ENCODE results near the gene CKB. TPM values are rescaled to one million over a fixed set of nuclear protein-coding genes. Genes with fewer than 3 reads are reported as not detected.

The CKB gene
- total and polyA plus RNA-seq, 10 donors, result 8.0 to 28.4 (median 16.1) TPM

DNA sequence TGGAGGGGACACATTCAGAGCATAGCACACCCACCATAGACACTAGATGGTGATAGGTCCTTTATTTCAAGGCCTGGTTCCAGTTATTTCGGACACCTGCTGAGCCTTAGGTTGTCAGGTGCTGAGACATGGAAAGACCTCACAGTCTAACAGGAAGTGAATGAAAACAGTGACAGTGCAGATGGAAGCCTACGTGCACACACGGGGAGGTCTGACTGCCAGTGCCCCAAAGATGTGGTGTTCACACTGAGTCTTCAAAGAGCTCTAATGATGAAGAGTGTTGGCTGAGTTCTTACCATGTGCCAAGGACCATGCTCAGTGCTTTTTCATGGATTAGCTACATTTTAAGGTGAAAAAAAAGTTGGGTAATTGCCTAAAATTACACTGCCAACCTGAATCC is 46.6 kb downstream of the CKB start:
- Histone ChIP-seq H3K4me1 (peaks cover 0 to 22% (median 11%) of the 10 kb centered on the region in 6 donors), H3K4me3 (no peak overlapping the region), H3K36me3 (peaks cover 0 to 100% (median 70%) of the 10 kb centered on the region in 6 donors), H3K27me3 (replicated peaks in 1 of 7) (no peaks in the 10 kb centered on the region), H3K9me3 (no peaks in the 10 kb centered on the region), H3K27ac (no peak overlapping the region)
- no peak for DNase-seq
- TF ChIP-seq POLR2A (IDR thresholded peaks at IDR 0.05) (no peak), POLR2AphosphoS5 (IDR thresholded peaks at IDR 0.05) (no peak)
- TF ChIP-seq, protein P1, sequence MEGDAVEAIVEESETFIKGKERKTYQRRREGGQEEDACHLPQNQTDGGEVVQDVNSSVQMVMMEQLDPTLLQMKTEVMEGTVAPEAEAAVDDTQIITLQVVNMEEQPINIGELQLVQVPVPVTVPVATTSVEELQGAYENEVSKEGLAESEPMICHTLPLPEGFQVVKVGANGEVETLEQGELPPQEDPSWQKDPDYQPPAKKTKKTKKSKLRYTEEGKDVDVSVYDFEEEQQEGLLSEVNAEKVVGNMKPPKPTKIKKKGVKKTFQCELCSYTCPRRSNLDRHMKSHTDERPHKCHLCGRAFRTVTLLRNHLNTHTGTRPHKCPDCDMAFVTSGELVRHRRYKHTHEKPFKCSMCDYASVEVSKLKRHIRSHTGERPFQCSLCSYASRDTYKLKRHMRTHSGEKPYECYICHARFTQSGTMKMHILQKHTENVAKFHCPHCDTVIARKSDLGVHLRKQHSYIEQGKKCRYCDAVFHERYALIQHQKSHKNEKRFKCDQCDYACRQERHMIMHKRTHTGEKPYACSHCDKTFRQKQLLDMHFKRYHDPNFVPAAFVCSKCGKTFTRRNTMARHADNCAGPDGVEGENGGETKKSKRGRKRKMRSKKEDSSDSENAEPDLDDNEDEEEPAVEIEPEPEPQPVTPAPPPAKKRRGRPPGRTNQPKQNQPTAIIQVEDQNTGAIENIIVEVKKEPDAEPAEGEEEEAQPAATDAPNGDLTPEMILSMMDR (IDR thresholded peaks at IDR 0.05 in 8 of 11, conservative IDR thresholded peaks at IDR 0.05 in 3 of 11), result no peak
- WGBS, 5 donors, result 86 to 94% (median 90%) methylated on average over 3 of the region's 3 CpGs
- intact Hi-C loops (cut with DNase I; ENCODE audit: low total_unique reads), result loop anchor here (10.0 kb wide), 1 partner anchor 81 kb away; no protein-coding TSS in a partner anchor

DNA sequence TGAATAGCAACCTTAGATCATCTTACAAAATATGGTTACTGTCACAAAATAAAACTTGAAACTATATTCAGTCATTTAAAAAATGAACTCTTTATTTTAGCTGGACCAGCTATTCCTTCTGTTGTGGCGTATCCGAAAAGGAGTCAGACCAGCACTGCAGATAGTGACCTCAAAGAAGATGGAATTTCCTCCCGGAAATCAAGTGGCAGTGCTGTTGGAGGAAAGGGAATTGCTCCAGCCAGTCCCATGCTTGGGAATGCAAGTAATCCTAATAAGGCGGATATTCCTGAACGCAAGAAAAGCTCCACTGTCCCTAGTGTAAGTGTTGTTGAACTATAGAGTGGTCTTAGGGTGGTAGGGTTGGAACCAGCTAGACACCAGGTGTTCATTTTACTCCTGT is 47.7 kb downstream of the CKB start:
- Histone ChIP-seq H3K27me3 (replicated peaks in 1 of 7) (no peaks in the 10 kb centered on the region), H3K4me3 (no peak overlapping the region), H3K36me3 (peaks cover 0 to 100% (median 69%) of the 10 kb centered on the region in 6 donors), H3K9me3 (no peaks in the 10 kb centered on the region), H3K4me1 (peaks cover 0 to 10% (median under 1%) of the 10 kb centered on the region in 6 donors), H3K27ac (no peak overlapping the region)
- no peak for DNase-seq
- TF ChIP-seq POLR2A (IDR thresholded peaks at IDR 0.05) (no peak), POLR2AphosphoS5 (IDR thresholded peaks at IDR 0.05) (no peak)
- TF ChIP-seq, protein P1 (IDR thresholded peaks at IDR 0.05 in 8 of 11, conservative IDR thresholded peaks at IDR 0.05 in 3 of 11), result no peak
- 73 to 96% (median 88%) methylated on average over 5 of the region's 5 CpGs for WGBS, 5 donors
- intact Hi-C loops (cut with DNase I; ENCODE audit: low total_unique reads), result loop anchor here (10.0 kb wide), 1 partner anchor 80 kb away; no protein-coding TSS in a partner anchor

DNA sequence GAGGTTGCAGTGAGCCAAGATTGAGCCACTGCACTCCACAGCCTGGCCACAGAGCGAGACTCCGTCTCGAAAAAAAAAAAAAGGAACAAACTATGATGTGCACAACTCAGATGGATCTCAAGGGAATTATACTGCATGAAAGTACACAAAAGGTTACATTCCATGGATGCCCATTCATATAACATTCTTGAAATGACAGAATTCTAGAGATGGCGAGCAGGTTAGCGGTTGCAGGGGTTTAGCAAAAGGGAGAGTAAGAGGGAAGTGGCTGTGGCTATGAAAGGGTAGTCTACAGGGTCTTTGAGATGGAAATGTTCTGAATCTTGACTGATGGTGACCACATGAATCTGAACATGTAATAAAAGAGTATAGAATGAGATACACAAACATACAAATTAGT is 49.7 kb downstream of the CKB start:
- DNase-seq, result no peak
- intact Hi-C loops (cut with DNase I; ENCODE audit: low total_unique reads), result loop anchor here (10.0 kb wide), 1 partner anchor 78 kb away; no protein-coding TSS in a partner anchor
- H3K4me3 ChIP-seq, result no peak overlapping the region
- H3K27ac ChIP-seq, result no peak overlapping the region
- no peaks in the 10 kb centered on the region for H3K27me3 ChIP-seq (replicated peaks in 1 of 7)
- H3K36me3 ChIP-seq, result peaks cover 0 to 100% (median 80%) of the 10 kb centered on the region in 6 donors
- WGBS, 5 donors, result 85 to 92% (median 87%) methylated on average over 5 of the region's 5 CpGs
- TF ChIP-seq POLR2AphosphoS5 (IDR thresholded peaks at IDR 0.05) (no peak), POLR2A (IDR thresholded peaks at IDR 0.05) (no peak)
- TF ChIP-seq, protein P1 (IDR thresholded peaks at IDR 0.05 in 8 of 11, conservative IDR thresholded peaks at IDR 0.05 in 3 of 11), result no peak
- H3K4me1 ChIP-seq, result peaks cover 0 to 7% (median 0%) of the 10 kb centered on the region in 6 donors
- H3K9me3 ChIP-seq, result no peaks in the 10 kb centered on the region

Small RNAs within 50 kb of the gene (small RNA-seq; reads per million reads assigned to genes)
- gene RNU4-68P, result 0.14 to 17.1 (median 0.39) reads per million in 4 donors
- gene RNU7-160P, result 0 reads per million in 4 donors

Other genes starting within 250 kb of the CKB start
- gene EIF5, start 188.6 kb downstream of the CKB start, total RNA-seq, result 100 to 1,000 TPM; 173 to 261 (median 228) TPM
- gene EIF5, start 188.6 kb downstream of the CKB start, polyA plus RNA-seq, result 10 to 100 TPM; 31.9 to 60.0 (median 46.8) TPM
- gene MARK3, start 137.4 kb downstream of the CKB start, total RNA-seq, result 100 to 1,000 TPM in 6 of 7 donors, 10 to 100 TPM in 1; 89.3 to 144 (median 114) TPM
- 10 to 100 TPM; 40.4 to 98.7 (median 70.0) TPM for gene MARK3, start 137.4 kb downstream of the CKB start, polyA plus RNA-seq
- gene TRMT61A, start 6.4 kb upstream of the CKB start, total RNA-seq, result 10 to 100 TPM in 1 of 7 donors, 1 to 10 TPM in 6; 8.0 to 11.3 (median 9.5) TPM
- 10 to 100 TPM in 2 of 3 donors, 1 to 10 TPM in 1; 8.6 to 14.2 (median 11.1) TPM for gene TRMT61A, start 6.4 kb upstream of the CKB start, polyA plus RNA-seq
- 10 to 100 TPM; 29.2 to 42.5 (median 32.5) TPM for gene BAG5, start 39.8 kb upstream of the CKB start, total RNA-seq
- gene BAG5, start 39.8 kb upstream of the CKB start, polyA plus RNA-seq, result 10 to 100 TPM in 1 of 3 donors, 1 to 10 TPM in 2; 9.3 to 16.0 (median 9.9) TPM
- 10 to 100 TPM; 15.2 to 26.0 (median 20.4) TPM for gene COA8, start 40.1 kb upstream of the CKB start, total RNA-seq
- 10 to 100 TPM; 34.1 to 39.5 (median 38.9) TPM for gene COA8, start 40.1 kb upstream of the CKB start, polyA plus RNA-seq
- 100 to 1,000 TPM; 164 to 333 (median 239) TPM for gene KLC1, start 106.4 kb upstream of the CKB start, total RNA-seq
- 100 to 1,000 TPM in 1 of 3 donors, 10 to 100 TPM in 2; 54.1 to 126 (median 75.9) TPM for gene KLC1, start 106.4 kb upstream of the CKB start, polyA plus RNA-seq
- gene XRCC3, start 192.6 kb upstream of the CKB start, total RNA-seq, result 10 to 100 TPM in 6 of 7 donors, 1 to 10 TPM in 1; 9.5 to 20.4 (median 16.7) TPM
- gene XRCC3, start 192.6 kb upstream of the CKB start, polyA plus RNA-seq, result 10 to 100 TPM in 2 of 3 donors, 1 to 10 TPM in 1; 5.9 to 17.6 (median 11.8) TPM
- gene ZFYVE21, start 193.0 kb upstream of the CKB start, total RNA-seq, result 10 to 100 TPM; 31.8 to 71.1 (median 47.8) TPM
- 10 to 100 TPM; 21.8 to 51.8 (median 24.2) TPM for gene ZFYVE21, start 193.0 kb upstream of the CKB start, polyA plus RNA-seq